ENCODE results near the gene COL18A1. TPM values are rescaled to one million over a fixed set of nuclear protein-coding genes. Genes with fewer than 3 reads are reported as not detected.

The COL18A1 gene
- total and polyA plus RNA-seq, 9 of the 15 experiments (the other 6 are each of a cell fraction or from before 2014, with no cell fraction given): 0.14 to 16.4 (median 2.0) TPM

- TF ChIP-seq ZNF408 (CRISPR knock-in tag; IDR thresholded peaks at IDR 0.05; ENCODE audit: low read depth) (no peak), CSDE1 (IDR thresholded peaks at IDR 0.05) (no peak), HMBOX1 (IDR thresholded peaks at IDR 0.05) (no peak), SAFB (IDR thresholded peaks at IDR 0.05; ENCODE audit: borderline replicate concordance, low read depth, low read length) (no peak), ZNF316 (IDR thresholded peaks at IDR 0.05) (peak; percentile 65), MAX (CRISPR knock-in tag; IDR thresholded peaks at IDR 0.05) (no peak), HMG20A (CRISPR knock-in tag; conservative IDR thresholded peaks at IDR 0.05) (no peak), NFYB (IDR thresholded peaks at IDR 0.05; ENCODE audit: extremely low read depth, insufficient read length) (no peak), ZNF184 (CRISPR knock-in tag; IDR thresholded peaks at IDR 0.05) (no peak), MTA1 (IDR thresholded peaks at IDR 0.05; ENCODE audit: borderline replicate concordance) (no peak), MCM3 (IDR thresholded peaks at IDR 0.05) (no peak), RBBP5 (IDR thresholded peaks at IDR 0.05; ENCODE audit: borderline replicate concordance, insufficient read depth, low read length, poor library complexity, severe bottlenecking) (peak; percentile 6), ZNF395 (CRISPR knock-in tag; IDR thresholded peaks at IDR 0.05) (no peak), HOMEZ (CRISPR knock-in tag; IDR thresholded peaks at IDR 0.05) (no peak), ARID3A (IDR thresholded peaks at IDR 0.05; ENCODE audit: borderline replicate concordance, low read depth, low read length) (no peak), ZNF143 (CRISPR knock-in tag; IDR thresholded peaks at IDR 0.05) (no peak), ZNF445 (CRISPR knock-in tag; IDR thresholded peaks at IDR 0.05; ENCODE audit: low read depth) (no peak), U2AF2 (optimal IDR thresholded peaks at IDR 0.05; ENCODE audit: low read depth, low read length) (no peak), DNMT1 (IDR thresholded peaks at IDR 0.05) (no peak), HNRNPL (IDR thresholded peaks at IDR 0.05; ENCODE audit: low read depth, low read length) (no peak), ZFX (CRISPR knock-in tag; IDR thresholded peaks at IDR 0.05) (peak; percentile 59; the same call in 1 of the 2 replicates), ATF4 (CRISPR knock-in tag; IDR thresholded peaks at IDR 0.05) (no peak)
Observed at GRCh38 chr21:45406801-45407628, 2.0 kb downstream of the COL18A1 start (continued).
